Muscle of leg (tissue), 11 donors: ENCODE measurements around the gene NUDT9. TPM values are rescaled to one million over a fixed set of nuclear protein-coding genes. Genes with fewer than 3 reads are reported as not detected.

Source experiments
- DNase-seq: peaks from one replicate; pipeline ENCODE4 v3.0.0; 2013
- H3K27ac ChIP-seq: one replicate; pipeline ENCODE4 v1.5.1; 2013; ENCODE audit warnings: mild to moderate bottlenecking, low read length, control low read depth
- H3K27me3 ChIP-seq: one replicate; pipeline ENCODE4 v1.6.1; 2013; ENCODE audit warnings: low read length; ENCODE audit not compliant: control insufficient read depth, insufficient read depth
- H3K36me3 ChIP-seq: one replicate; pipeline ENCODE4 v1.6.1; 2013; ENCODE audit warnings: low read length; ENCODE audit not compliant: control insufficient read depth, insufficient read depth
- H3K4me1 ChIP-seq: one replicate; pipeline ENCODE4 v1.6.1; 2013; ENCODE audit warnings: low read length; ENCODE audit not compliant: control insufficient read depth, insufficient read depth
- H3K4me3 ChIP-seq: one replicate; pipeline ENCODE4 v1.5.1; 2013; ENCODE audit warnings: low read length, control low read depth
- H3K9me3 ChIP-seq: replicated peaks from 2 replicates; pipeline ENCODE4 v1.6.1; 2013; ENCODE audit warnings: low read depth, low read length; ENCODE audit not compliant: control insufficient read depth
- WGBS: methylation state at CpG from one replicate; pipeline ENCODE4 v1.1.5; 2013; ENCODE audit warnings: missing lambda C conversion rate; ENCODE audit not compliant: insufficient coverage; 5-methylcytosine and 5-hydroxymethylcytosine counted together
- polyA plus RNA-seq, 8 donors: library from polyadenylated mRNA; unstranded; fragments of 120-200 nt; gene quantifications; one replicate each; pipeline versions ENCODE4 v1.2.1 to v1.2.3, GENCODE V29; 2013; ENCODE audit warnings: inconsistent platforms in 1 of 8, low replicate concordance in 1 of 8; ENCODE audit not compliant: insufficient read length in 8 of 8, insufficient read depth in 1 of 8
- total RNA-seq: library from RNA; stranded (reverse); fragments of 120-200 nt; gene quantifications from one replicate; pipeline ENCODE4 v1.2.4, GENCODE V29; 2013

Gene NUDT9
- total and polyA plus RNA-seq, 9 donors: 10.7 to 35.7 (median 28.7) TPM

DNA sequence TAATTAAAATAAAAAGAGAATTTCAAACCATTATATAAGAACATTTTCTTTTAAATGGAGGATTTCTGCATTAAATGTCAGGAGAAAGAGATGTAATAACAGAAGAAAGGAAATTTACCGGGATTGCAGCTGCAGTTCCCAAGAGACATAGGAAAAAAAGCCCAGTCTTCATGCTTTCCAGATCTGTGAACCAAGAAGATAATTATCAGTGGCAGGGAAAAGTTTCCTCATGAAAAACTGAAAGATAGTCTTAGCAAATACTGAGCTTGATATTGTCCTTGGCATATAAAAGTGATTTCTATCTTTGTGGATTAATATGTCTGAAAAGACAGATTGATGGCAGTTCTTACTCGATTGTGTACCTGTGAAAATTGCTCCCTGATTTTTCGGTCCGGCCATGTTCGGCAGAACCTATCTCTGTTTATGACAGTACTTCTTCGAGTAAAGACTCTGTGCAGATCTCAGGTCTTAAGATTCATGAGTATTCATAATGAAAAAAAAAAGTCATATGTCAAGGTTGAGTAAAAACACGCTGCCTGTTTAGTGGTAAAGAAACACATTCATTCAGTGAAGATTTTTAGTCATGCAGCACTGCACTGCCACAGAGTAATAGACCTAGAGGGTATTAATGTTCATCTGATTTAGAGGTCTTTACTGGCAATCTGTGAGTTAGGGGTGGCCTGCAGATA is 77.2 kb downstream of the NUDT9 start:
- no peaks in the 10 kb centered on the region for H3K9me3 ChIP-seq
- no peaks in the 10 kb centered on the region for H3K36me3 ChIP-seq
- no peaks in the 10 kb centered on the region for H3K27me3 ChIP-seq
- peak; percentile 52 for DNase-seq
- WGBS: 43% methylated on average over 4 of the region's 7 CpGs
- H3K4me1 ChIP-seq: peaks cover 15% of the 10 kb centered on the region
- H3K27ac ChIP-seq: no peak overlapping the region
- H3K4me3 ChIP-seq: no peak overlapping the region

DNA sequence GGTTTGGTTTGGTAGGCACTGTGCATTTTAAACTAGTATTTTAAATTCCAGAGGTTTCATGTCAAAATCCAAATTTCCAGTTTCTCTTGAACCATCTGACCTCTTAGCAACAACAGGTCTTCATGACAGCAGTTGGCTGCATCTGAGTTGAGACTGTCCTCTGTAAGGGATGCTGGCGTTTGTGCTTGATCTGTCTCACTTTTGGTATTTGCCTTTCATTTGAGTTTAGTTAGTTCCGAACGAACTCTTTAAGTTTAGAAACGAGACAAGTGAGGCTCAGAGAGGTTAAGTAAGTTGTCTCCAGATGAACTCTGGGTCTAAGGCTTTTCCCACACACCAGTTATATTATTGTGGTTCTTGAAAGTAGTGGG is 77.7 kb downstream of the NUDT9 start:
- no peaks in the 10 kb centered on the region for H3K36me3 ChIP-seq
- no peak overlapping the region for H3K27ac ChIP-seq
- no peak for DNase-seq
- peaks cover 15% of the 10 kb centered on the region for H3K4me1 ChIP-seq
- H3K4me3 ChIP-seq: no peak overlapping the region
- no peaks in the 10 kb centered on the region for H3K27me3 ChIP-seq
- no CpG with 5 or more reads among the region's 4 CpGs for WGBS
- H3K9me3 ChIP-seq: no peaks in the 10 kb centered on the region

DNA sequence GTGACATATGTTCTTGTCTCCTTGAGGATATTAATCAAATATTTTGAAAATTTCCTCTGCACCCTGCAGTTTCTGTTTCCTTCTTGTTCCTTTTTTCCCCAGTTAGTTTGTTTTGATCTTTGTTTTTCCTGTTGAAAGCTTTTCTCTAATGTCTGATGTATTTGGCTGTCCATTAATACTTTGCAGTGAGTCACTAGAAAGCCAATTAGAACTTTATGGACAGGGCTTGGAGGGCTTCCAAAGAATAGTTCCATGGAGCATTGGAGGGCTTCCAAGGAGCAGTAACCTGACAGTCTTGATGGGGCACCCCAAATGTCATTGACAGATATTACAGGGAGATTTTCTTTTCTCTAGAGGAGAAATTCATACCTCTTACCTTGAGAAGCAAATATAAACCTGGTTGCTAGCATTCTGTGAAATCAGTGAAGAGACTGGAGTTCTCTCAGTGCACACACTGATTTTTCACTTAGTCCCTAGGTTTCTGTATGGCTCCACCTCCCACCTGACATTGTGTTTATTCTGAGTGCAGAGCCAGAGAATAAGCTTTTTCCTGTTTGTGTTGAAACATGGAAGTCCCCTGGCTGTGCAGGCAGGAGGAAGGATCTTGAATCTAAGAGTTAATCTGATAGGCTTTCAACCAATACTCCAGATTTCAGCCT is 80.3 kb downstream of the NUDT9 start:
- H3K4me1 ChIP-seq: peaks cover 16% of the 10 kb centered on the region
- no peaks in the 10 kb centered on the region for H3K27me3 ChIP-seq
- H3K27ac ChIP-seq: peak overlapping the region; percentile 65
- H3K4me3 ChIP-seq: no peak overlapping the region
- no peaks in the 10 kb centered on the region for H3K9me3 ChIP-seq
- DNase-seq: peak; percentile 56
- peaks cover 2% of the 10 kb centered on the region for H3K36me3 ChIP-seq

DNA sequence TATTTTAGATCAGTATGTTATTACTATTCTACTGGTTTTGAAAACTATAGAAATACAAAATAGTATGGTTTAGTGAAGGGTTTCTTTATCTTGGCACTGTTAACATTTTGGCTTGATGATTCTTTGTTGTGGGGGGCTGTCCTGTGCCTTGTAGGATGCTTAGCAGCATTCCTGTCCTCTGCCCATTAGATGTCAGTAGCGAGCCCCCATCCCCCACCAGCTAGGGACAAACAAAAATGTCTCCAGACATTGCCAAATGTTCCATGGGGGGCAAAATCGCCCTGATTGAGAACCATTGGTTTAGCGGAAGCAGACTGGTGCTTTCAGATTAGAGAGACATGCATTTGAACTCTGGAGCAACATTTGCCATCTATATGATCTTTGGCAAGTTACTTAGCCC is 83.5 kb downstream of the NUDT9 start:
- no peak for DNase-seq
- Histone ChIP-seq H3K9me3 (no peaks in the 10 kb centered on the region), H3K27me3 (no peaks in the 10 kb centered on the region), H3K27ac (no peak overlapping the region), H3K36me3 (peaks cover 18% of the 10 kb centered on the region), H3K4me1 (peaks cover 13% of the 10 kb centered on the region), H3K4me3 (no peak overlapping the region)
- WGBS: 90% methylated on average over 2 of the region's 3 CpGs

DNA sequence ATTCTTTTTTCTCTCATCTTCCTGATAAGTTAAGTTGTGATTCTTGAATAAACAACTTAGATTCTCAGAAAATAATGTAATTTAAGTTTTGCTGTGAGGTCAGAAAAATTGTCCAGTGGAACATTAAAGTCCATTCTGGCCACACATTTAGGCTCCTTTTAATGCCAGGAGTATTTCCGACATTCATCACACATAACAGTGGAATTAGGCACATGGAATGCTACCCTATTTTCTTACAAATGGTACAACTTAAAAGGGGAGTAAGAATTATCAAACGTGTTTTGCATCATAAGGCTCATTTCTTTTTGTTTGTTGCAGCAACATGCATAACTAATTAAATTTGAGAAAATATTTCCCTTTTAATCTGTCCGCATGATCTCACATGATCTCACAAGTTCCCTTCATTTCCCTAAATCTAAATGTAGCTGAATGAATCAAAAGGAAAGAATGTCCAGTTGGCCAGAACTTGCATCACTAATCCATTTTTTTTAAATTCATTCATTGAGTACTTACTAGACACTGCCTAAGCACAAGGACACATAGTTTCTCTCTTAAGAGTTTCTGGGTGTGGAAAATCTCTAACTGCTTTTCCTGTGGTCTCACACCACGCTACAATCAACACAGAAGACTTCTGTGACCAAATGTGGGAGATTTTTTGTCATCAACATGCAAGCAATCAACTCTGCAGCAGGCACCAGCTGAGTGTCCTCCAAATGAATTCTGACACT is 84.8 kb downstream of the NUDT9 start:
- H3K9me3 ChIP-seq: no peaks in the 10 kb centered on the region
- no peaks in the 10 kb centered on the region for H3K27me3 ChIP-seq
- peaks cover 23% of the 10 kb centered on the region for H3K36me3 ChIP-seq
- peaks cover 13% of the 10 kb centered on the region for H3K4me1 ChIP-seq
- WGBS: no CpG with 5 or more reads among the region's 4 CpGs
- peak; percentile 73 for DNase-seq
- H3K4me3 ChIP-seq: no peak overlapping the region
- H3K27ac ChIP-seq: peak overlapping the region; percentile 72

Other genes starting within 250 kb of the NUDT9 start
- gene KLHL8, start 202.0 kb upstream of the NUDT9 start, total RNA-seq: 11.2 TPM
- 10 to 100 TPM in 6 of 8 donors, 1 to 10 TPM in 2; 7.9 to 13.9 (median 11.2) TPM for gene KLHL8, start 202.0 kb upstream of the NUDT9 start, polyA plus RNA-seq
- gene HSD17B13, start 99.7 kb upstream of the NUDT9 start, total RNA-seq: 0.22 TPM
- gene HSD17B13, start 99.7 kb upstream of the NUDT9 start, polyA plus RNA-seq: under 1 TPM; 0.11 to 0.43 (median 0.29) TPM
- 20.7 TPM for gene HSD17B11, start 31.4 kb upstream of the NUDT9 start, total RNA-seq
- 10 to 100 TPM; 16.9 to 37.8 (median 20.8) TPM for gene HSD17B11, start 31.4 kb upstream of the NUDT9 start, polyA plus RNA-seq
- 314 TPM for gene SPARCL1, start 106.8 kb downstream of the NUDT9 start, total RNA-seq
- gene SPARCL1, start 106.8 kb downstream of the NUDT9 start, polyA plus RNA-seq: 100 to 1,000 TPM; 210 to 425 (median 239) TPM
- under 0.01 TPM for gene DSPP, start 186.0 kb downstream of the NUDT9 start, total RNA-seq
- gene DSPP, start 186.0 kb downstream of the NUDT9 start, polyA plus RNA-seq: under 1 TPM in 1 of 8 donors, not detected in 7; 0.03 TPM
- gene DMP1, start 227.7 kb downstream of the NUDT9 start, total RNA-seq: 0.04 TPM
- under 1 TPM in 3 of 8 donors, not detected in 5; 0.05 to 0.07 (median 0.07) TPM for gene DMP1, start 227.7 kb downstream of the NUDT9 start, polyA plus RNA-seq